SHP77 (cell line): ENCODE results near the gene COX19.

Experiments used
- DNase-seq, 2 experiments: peaks; one replicate each; lab custom pipeline; 2025; lab: John Stamatoyannopoulos, UW

The COX19 gene

DNA sequence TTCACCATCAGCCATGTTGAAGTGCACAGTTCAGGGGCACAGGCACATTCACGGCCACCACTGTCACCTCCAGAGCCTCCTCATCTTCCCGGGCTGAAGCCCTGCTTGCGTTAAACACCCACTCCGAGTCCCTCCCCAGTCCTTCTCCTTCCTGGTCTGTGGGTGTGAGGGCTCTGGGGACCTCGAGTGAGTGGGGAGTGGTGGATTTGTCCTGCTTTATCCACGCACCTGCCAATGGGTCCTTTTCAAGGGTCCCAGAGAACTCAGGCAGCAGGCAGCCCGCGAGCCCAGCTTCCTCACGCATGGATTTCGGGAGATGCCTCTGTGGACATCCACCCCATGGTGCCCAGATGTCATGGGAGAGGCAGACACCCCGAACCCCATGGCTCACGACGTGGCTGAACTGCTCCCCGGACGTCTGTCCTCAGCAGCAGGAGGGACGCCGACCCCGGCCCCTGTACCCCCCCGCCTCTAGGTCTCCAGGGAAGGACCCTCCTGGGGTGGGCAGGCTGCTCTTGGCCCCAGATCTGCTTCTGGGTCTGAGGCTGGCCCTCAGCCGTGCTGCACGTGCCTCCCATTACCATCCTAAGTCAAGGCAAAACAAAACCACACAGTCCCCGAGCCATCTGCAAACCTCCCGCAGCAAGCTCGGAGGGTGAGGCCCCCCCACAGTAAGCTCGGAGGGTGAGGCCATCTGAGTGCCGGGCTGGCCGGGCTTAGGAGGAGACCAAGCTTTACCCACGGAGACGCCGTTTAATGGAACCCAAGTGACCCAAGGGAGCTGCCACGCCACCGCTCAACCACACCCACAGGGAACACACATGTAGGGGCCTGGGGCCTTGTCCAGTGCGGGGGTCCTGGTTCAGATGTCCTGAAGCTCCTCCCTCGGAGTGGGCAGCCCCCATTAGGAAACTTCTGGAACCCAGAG is 16.6 kb upstream of the COX19 start:
- DNase-seq: no peak

DNA sequence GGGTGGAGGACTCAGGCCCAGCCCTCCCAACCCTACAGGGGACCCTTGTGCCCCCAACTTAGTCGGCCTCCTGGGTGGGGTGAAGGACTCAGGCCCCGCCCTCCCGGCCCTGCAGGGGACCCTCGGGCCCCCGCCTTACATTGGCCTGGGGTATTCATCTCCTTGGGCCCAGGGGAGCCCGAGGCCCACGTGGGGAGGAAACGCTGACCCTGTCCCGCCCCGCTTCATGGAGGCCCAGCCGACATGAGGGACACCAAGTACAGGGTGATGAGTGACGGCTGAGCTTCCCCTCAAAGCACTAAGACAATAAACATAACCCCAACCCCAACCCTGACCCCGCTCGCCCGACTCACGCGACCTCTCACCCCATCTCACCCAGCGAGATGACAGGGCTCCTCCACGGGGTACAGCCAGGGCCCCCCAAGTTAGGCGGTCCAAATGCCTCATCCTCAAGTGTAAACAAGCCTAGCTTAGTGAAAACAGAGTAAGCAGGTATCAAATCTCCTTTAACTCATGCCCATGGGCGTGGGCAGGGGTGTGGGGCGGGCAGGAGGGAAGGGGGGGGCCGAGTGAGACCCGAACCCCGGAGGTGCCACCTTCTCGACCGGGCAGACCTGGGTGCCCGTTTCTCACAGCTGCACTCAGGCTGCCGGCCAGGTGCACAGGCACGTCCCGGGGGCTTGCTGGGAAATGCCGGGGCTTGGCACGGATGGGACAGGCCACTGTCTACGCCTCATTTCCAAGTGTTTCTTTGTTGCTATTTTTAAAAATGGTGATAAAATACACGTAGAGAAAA is 15.8 kb upstream of the COX19 start:
- no peak for DNase-seq

DNA sequence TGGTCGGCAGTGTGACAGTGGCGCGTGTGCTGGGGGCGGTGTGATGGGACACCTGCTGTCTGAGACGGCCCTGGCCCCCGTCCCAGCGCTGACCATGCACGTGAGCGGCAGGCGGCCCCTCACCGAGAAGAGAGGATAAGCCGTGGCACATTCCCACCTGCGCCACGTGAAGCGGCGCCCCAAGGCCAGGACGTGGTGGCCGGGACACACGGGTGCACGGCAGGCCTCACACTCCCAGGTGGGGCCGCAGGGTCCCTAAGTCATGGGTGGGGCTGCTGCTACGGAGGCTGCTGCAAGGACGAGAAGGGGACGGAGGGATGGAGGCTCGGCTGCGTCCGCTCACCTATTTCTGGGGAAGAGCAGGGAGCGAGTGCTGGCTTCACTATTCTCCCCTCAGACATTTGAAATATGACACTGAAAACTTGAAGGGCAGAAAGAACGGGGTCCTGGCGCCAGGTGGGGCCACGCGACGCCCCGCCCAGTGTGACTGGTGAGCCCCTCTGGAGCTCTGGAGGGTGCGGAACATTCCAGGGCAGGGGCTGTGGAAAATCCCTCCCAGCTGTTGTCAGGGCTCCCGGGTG is 15.1 kb upstream of the COX19 start:
- no peak for DNase-seq

DNA sequence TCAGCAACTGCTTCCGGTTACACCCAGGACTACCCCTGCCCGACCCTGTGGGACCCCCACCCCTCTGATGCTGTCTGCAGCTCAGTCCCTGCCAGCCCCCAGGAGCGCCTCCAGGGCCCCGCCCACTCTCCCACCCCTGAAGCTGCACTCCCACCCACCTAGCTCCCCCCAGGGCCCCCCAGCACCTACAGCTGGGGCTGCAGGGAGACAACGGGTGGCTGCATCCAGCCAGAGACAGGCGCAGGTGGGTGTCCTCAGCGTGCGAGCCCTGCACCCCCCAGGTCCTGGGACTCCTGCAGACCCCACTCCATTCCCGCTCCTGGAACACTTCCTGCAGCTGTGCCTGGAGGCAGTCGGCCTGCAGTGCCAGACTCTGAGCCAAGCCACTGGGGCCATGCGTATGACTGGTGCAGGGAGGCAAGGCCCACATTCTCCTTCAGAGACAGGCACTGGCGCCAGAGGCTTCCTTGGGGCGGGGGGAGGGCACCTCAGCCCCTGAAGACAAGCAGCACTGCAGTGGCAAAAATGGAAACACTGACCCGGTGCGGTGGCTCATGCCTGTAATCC is 13.7 kb upstream of the COX19 start:
- DNase-seq: no peak

DNA sequence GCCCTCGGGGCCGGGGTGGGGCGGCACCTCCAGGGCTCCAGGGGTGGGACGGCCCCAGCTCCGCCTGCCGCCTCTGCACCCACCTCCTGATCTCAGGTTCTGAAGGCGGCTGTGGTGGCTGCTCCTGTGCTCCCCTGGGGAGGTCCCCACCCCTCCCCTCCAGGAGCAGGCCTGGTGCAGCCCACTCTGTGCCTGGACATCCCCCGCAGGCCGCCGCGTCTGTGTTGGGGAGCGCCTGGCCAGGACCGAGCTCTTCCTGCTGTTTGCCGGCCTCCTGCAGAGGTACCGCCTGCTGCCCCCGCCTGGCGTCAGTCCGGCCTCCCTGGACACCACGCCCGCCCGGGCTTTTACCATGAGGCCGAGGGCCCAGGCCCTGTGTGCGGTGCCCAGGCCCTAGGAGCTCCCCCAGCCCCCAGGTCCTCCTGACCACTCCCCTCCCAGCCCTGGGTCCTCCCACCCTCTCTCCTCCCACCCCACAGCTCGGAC is 13.1 kb upstream of the COX19 start:
- DNase-seq: no peak

DNA sequence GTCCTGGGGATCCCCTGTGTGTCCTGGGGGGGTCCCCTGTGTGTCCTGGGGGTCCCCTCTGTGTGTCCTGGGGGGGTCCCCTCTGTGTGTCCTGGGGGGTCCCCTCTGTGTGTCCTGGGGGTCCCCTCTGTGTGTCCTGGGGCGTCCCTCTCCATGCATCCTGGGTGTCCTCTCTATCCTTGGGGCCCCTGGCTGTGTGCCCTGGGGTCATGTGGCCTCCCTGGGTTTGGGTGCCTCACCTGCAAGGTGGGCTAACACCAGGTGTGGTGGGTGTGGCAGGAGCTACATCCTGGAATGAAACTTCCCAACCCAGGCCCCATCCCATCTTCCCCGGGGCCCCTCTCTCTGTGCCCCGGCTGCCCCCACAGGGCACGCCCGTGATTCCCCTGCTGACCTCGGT is 12.6 kb upstream of the COX19 start:
- no peak for DNase-seq

DNA sequence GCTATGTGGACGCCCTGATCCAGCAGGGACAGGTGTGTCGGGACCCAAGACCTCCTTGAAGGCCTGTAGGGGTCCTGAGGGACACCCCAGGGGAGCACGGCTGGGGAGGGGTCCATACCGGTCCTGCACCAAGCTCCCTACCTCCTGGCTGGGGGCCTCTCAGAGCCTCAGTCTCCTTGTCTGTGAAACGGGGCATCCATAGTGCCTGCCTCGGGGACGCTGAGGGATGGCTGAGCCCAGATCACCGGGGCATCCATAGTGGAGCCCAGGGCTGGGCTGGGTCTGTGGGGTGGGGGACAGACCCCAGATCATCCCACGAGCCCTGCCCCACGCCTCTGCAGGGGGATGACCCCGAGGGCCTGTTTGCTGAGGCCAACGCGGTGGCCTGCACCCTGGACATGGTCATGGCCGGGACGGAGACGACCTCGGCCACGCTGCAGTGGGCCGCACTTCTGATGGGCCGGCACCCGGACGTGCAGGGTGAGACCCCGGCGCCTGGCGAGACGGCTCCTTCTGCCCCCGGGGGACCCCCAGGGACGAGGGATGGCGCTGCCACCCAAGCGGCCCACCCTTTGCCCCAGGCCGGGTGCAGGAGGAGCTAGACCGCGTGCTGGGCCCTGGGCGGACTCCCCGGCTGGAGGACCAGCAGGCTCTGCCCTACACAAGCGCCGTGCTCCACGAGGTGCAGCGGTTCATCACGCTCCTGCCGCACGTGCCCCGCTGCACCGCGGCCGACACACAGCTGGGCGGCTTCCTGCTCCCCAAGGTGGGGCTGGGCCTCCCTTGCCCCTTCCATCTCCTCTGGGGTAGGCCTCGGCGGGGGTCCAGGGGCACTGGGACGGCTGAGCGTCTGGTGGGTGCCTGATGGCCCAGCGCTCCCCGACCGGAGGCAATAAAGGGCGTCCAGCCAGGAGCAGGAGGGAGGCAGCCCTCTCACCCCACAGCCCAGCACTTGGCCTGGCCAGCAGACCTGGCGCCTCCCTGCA is 11.7 kb upstream of the COX19 start:
- DNase-seq: peak in 1 of 2 experiments; percentile 23

DNA sequence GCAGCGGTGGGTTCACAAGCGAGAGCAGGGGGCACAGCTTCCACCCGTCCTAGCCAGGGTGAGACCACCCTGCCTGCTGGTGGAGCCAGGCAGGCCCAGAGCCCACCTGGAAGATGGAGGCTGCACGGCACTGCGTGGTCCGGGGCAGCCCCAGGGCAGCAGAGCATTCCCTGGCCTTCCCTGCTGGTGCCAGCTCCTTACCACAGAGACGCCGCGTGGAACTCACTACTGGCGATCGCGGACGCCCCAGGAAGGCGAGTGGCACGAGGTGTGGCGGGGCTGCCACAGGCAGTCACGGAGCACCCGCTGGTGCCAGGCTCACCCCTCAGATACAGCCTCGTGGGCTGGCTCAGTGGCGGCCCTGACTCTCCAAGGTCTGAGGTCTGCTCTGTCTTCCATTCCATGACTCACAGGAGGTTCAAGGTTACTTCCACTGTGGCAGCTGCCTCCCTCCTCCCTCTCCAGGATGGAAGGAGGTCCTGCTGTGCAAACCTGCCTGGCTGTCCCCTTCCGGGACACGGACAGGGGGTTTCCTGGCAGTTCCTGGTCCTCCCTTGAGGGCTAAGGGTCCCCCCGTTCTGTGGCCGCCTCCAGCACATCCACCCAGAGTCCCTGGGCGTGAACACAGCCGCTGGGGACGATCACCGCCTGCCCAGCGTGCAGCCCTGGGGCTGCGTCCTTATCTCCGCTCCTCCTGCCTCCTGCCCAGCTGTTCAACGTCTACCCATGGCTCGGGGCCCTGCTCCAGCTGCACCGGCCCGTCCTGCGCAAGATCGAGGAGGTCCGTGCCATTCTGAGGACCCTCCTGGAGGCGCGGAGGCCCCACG is 10.8 kb upstream of the COX19 start:
- DNase-seq: no peak

DNA sequence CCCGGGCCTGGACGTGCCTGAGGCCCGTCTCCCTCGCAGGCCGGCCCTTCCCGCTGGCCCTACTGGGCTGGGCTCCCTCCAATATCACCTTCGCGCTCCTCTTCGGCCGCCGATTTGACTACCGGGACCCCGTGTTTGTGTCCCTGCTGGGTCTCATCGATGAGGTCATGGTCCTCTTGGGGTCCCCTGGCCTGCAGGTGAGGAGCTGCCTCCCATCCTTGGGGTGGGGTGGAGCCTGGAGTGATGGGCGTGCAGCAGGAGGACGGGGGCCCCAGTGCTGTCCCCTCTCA is 9.7 kb upstream of the COX19 start:
- DNase-seq: no peak

DNA sequence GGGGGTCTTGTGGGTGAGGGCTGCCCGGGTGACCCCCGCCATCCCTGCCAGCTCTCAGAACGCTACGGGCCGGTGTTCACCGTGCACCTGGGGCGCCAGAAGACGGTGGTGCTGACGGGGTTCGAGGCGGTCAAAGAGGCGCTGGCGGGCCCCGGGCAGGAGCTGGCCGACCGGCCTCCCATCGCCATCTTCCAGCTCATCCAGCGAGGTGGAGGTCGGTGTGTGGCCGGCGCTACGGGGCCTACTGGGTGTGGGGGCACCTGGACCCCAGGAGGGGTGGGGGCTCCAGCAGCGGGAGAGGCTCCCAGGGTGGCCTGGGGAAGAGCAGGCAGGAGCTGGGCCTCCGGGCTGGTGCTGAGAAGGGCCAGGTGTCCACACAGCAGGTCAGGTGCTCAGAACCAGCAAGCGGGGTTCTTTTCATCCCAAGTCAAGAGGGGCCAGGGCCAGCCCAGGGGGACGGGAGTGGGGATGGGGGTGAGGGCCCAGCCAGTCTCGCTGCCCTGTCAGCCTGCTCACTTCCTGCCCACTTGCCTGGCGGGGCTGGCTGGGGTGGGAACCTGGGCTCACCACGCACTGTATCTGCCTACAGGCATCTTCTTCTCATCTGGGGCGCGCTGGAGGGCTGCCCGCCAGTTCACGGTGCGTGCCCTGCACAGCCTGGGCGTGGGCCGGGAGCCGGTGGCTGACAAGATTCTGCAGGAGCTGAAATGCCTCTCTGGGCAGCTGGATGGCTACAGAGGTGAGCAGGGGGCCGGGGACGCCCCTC is 9.2 kb upstream of the COX19 start:
- DNase-seq: no peak

DNA sequence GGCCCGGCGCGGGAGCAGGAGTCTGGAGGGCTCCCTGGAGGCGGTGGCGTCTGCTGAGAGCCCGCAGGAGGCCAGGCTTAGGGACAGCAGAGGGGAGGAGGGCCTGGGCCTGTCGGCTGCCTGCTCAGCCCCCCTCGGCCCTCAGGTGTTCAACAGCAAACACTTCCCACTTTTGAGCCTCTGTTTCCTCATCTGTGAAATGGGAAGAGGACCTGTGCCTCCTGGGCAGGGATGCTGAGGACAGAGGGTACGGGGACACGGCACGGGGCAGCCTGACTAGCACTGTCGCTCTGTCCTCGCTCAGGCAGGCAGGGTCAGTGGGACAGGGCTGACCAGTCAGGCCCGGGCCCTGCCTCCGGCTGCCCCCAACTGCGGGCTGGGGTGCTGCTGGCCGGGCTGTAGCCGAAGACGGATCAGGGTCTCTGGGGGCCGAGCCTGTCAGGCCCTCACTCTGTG is 8.3 kb upstream of the COX19 start:
- no peak for DNase-seq

DNA sequence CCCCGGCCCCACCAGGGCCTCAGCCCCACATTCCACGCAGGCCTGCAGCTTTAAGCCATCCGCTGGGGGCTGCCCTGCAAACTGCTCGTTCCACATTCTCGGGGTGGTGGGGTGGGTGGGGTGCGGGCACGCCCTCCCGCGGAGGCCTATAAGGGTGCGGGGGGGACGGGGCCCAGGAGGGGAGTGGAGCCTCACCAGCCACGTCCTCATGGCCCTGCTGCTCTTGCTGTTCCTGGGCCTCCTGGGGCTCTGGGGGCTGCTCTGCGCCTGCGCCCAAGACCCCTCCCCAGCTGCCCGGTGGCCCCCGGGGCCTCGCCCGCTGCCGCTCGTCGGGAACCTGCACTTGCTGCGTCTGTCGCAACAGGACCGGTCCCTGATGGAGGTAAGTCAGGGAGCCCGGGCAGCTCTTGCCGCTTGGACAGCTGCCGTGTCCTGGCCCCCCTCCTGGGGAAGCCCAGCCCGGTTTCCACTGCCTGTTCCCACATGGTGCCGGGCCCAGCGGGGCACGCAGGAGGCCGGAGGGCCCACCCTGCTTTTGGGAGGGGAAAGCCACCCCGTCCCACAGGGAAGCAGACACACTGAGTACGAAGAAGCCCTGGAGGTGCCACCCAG is 7.8 kb upstream of the COX19 start, which contains the start of gene CYP2W1:
TSS of gene CYP2W1 (plus strand) at position 178 of the 612 bp plus-strand sequence. CDS start at position 209, 31 bp downstream.
- no peak for DNase-seq

DNA sequence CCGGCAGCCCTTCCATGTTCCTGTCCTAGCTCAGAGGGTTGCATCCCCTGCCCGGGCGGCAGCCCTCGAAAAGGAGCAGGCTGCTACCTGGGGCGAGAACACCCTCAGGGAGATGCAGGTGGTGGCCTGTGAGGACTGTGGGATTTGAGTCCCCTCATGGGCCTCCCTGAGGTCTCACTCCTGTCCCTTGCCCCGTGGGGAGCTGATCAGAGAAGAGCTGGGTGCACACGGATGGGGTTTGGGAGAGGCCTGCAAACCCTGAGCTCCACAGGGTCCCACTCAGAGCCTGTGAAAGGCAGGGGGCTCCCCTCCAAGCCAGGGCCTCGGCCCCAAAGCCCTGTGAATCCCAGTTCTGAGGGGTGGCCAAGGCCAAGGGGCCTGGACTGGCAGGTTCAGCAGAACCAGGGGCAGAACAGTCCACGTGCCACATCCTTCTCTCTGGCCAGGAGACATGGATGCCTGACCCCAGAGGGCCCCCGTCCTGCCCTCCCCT is 7.2 kb upstream of the COX19 start:
- DNase-seq: no peak

DNA sequence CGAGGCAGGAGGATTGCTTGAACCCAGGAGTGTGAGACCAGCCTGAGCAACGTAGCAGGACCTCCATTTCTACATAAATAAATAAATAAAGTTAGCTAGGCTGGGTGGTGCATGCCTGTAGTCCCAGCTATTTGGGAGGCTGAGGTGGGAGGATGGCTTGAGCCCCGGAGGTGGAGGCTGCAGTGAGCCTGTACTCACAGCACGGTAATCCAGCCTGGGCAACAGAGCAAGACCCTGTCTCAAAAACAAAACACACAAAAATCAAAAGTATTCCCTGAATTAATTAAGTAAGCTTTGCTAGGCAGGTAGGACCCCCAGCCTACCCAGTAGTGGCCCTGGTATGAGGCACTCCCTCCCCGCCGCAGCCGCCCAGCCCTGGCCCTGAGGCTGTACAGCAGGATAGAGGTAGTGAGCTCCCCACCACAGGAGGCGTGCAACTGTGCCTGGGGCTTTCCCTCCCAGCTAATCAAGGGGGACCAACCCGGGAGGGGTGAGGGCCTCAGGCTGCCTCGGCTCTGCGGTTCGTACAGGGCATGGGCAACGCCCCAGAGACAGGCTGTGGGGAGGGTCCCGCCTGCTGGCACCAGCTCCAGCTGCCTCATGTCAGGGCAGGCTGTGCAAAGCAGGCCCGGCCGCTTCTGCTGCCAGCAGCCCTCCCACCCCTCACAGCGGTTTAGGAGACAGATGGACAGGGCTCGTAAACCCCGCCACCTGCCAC is 6.6 kb upstream of the COX19 start:
- DNase-seq: peak; percentile 45 to 63

DNA sequence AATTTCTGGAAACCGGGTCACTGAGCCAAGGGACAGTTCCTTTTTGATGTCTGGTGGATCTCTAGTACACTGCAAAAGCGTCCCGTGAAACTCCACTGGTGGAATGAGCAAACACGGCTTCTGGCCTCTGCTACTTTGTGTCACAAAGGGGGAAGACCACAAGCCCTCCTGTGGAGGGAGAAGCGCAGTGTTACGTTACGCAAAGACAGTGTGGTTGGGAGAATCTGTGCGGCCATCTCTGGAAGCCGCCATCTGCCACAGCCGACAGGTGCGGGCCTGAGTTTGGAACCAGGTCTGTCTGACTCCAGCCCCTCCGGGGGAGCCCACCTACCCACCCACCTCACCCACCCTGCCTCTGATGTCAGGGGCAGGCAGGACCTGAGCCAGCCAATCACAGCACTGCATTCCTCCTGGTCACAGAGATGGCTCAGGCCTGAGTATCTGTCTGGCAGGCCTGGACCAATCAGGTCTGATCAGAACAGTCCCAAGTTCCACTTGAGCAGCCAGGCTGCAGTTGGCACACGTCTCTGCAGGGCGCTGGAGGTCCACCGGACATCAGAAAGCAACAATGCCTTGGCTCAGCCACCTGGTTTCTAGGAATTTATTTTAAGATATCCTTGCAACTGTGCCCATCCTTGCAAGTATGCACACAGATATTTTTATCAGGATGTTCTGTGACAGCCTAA is 4.7 kb upstream of the COX19 start:
- peak in 1 of 2 experiments; percentile 58 for DNase-seq

DNA sequence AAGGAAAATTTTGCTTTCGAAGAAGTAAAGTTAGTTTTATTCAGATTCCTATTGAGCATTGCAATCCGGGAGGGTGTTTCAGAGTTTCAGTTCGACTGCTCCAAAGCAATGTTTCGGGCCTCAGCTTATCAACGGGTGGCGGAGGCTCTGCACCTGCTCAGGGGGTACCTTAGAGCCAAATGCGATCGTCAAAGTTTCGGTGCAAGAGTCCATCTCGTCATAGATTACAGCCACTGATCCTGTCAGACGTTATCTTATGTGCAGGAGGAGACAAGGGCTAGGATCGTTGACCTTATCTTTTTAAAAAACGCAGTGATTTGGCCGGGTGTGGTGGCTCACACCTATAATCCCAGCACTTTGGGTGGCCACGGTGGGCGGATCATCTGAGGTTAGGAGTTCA is 3.8 kb upstream of the COX19 start:
- no peak for DNase-seq

DNA sequence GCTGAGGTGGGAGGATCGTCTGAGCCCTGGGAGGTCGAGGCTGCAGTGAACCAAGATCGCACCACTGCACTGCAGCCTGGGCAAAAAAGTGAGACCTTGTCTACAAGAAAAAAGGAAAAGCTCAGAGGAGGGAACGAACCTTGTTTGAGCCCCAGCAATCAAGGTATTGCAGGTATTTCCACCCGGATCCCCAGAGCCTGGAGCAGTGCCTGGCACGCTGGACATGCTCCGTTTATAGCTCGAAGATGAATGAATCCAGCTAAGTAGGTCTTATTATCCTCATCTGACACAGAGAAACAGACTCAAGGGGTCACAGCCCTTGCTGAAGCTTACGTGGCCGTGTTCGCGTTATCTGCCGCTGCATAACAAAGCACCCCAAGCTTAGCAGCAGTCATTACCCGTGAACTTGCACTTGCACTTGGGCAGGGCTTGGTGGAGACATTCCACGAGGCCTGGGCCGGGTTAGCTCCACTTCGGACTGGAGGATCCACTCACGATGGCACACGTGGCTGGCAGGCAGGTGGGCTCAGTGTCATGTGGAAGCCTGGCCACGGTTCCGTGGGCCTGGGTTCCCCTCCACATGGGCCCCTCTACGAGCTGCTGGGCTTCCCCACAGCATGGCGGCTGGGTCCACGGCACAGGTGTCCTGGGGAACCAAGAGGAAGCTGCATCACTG is 3.2 kb upstream of the COX19 start:
- DNase-seq: no peak
